Neural progenitor cell (in vitro differentiated cells): ENCODE measurements around the gene KCNA10.

Source experiments
- CTCF ChIP-seq: fragments of 200-600 bp; sonication (generic); IDR thresholded peaks from 2 replicates; pipeline ENCODE4 v1.5.1; 2017; ENCODE audit warnings: antibody characterized with exemption, mild to moderate bottlenecking
- EZH2 ChIP-seq: fragments of 200-600 bp; sonication (generic); IDR thresholded peaks from 2 replicates; pipeline ENCODE4 v1.6.1; 2017; ENCODE audit warnings: antibody characterized with exemption, mild to moderate bottlenecking, moderate library complexity
- EZH2phosphoT487 ChIP-seq: fragments of 200-600 bp; sonication (generic); IDR thresholded peaks from 2 replicates; pipeline ENCODE4 v1.6.1; 2017; ENCODE audit warnings: antibody characterized with exemption

GRCh38 chr1:110555807-110556470, 37.0 kb upstream of the KCNA10 start:
- TF ChIP-seq CTCF (no peak), EZH2phosphoT487 (peak; percentile 3), EZH2 (no peak)
